Gastroesophageal sphincter (tissue), 4 donors: Measurements from ENCODE around the gene GALT. TPM values are rescaled to one million over a fixed set of nuclear protein-coding genes. Genes with fewer than 3 reads are reported as not detected.

Experiments used
- ATAC-seq: fragments of 150-250 bp; one replicate; pipeline ENCODE4 v1.9.1; 2016; ENCODE audit warnings: mild to moderate bottlenecking, moderate library complexity
- H3K27ac ChIP-seq, 4 donors: fragments of 200-600 bp; sonication (generic) in 3 of 4; 1 replicate in 3 of 4; 2 replicates in 1 of 4; pipeline ENCODE4 v1.5.1; 2016 to 2019
- H3K27me3 ChIP-seq: fragments of 200-600 bp; sonication (generic); one replicate; pipeline ENCODE4 v1.5.1; 2019
- H3K36me3 ChIP-seq, 2 donors: fragments of 200-600 bp; sonication (generic); one replicate each; pipeline ENCODE4 v1.5.1; 2019; ENCODE audit warnings: control low read depth in 1 of 2
- H3K4me1 ChIP-seq, 3 donors: fragments of 200-600 bp; sonication (generic); 1 replicate in 2 of 3; 2 replicates in 1 of 3; pipeline ENCODE4 v1.5.1; 2016 to 2019; ENCODE audit warnings: control low read depth in 2 of 3
- H3K4me3 ChIP-seq, 2 donors: fragments of 200-600 bp; sonication (generic); one replicate each; pipeline ENCODE4 v1.5.1; 2019; ENCODE audit warnings: mild to moderate bottlenecking in 1 of 2, moderate library complexity in 1 of 2
- H3K9me3 ChIP-seq, 3 donors: fragments of 200-600 bp; sonication (generic); one replicate each; pipeline ENCODE4 v1.5.1; 2017 to 2019; ENCODE audit warnings: control low read depth in 2 of 3
- CTCF ChIP-seq, 4 experiments: fragments of 200-600 bp in 2 of 4; fragments of 450-650 bp in 2 of 4; sonication (generic) in 1 of 4; IDR thresholded peaks; one replicate each; pipeline ENCODE4 v1.5.1; 2017 to 2019; ENCODE audit warnings: antibody characterized with exemption in 4 of 4, mild to moderate bottlenecking in 2 of 4, moderate library complexity in 2 of 4
- EP300 ChIP-seq: sonication (generic); formaldehyde crosslinking; IDR thresholded peaks from one replicate; pipeline ENCODE4 v1.6.1; 2017; ENCODE audit warnings: antibody characterized with exemption, mild to moderate bottlenecking
- POLR2A ChIP-seq, 2 donors: fragments of 450-650 bp; IDR thresholded peaks; one replicate each; pipeline ENCODE4 v1.6.1; 2017; ENCODE audit warnings: antibody characterized with exemption in 2 of 2, mild to moderate bottlenecking in 2 of 2, moderate library complexity in 1 of 2
- POLR2AphosphoS5 ChIP-seq: sonication (generic); formaldehyde crosslinking; IDR thresholded peaks from one replicate; pipeline ENCODE4 v1.6.1; 2017; ENCODE audit warnings: antibody characterized with exemption
- WGBS, 2 donors: methylation state at CpG; one replicate each; pipeline ENCODE4 v1.1.5; 2018; ENCODE audit warnings: low coverage in 1 of 2; 5-methylcytosine and 5-hydroxymethylcytosine counted together
- total RNA-seq, 4 donors: library from RNA; depleted of rRNA; stranded (reverse); fragments of >200 nt; gene quantifications; one replicate each; pipeline ENCODE4 v1.1.0, GENCODE V29; 2016

GALT gene
- total RNA-seq, 4 donors from 2014 or later, result 19.1 to 51.4 (median 25.7) TPM

- peak; percentile 68 for ATAC-seq
- Histone ChIP-seq H3K27ac (peak overlapping the region; percentile 19 to 95 (median 86)), H3K4me1 (peaks cover 0 to 53% (median 46%) of the 10 kb centered on the region in 3 donors), H3K9me3 (no peaks in the 10 kb centered on the region), H3K36me3 (peaks cover 0 to 30% of the 10 kb centered on the region in 2 donors), H3K27me3 (no peaks in the 10 kb centered on the region), H3K4me3 (peak overlapping the region in 1 of 2 donors; percentile 53)
- WGBS, 2 donors, result 0 to 6% methylated on average over 2 to 3 of the region's 11 CpGs
- TF ChIP-seq POLR2AphosphoS5 (peak; percentile 90), POLR2A (IDR thresholded peaks at IDR 0.05) (no peak)
These were observed 8.0 kb downstream of the GALT start for GRCh38 chr9:34654323-34655051.

DNA sequence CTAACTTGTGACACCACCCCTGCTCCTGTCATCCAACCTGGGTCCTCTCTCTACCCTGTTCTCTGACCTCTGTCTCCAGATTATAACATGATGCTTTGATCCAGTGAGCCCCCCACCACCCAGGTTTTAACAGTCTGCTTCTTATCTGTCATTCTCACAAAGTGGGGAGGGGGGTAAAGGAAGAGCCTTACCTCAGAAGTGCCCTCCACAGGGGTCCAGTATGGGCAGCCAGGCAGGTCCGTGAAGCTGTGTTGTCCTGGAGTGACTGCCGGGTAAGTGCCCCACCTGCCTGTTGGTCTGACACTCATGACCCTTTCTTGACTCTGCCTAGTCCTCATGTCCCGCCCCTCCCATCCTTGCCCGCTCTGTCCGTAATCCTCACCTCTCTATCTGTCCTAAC is 8.9 kb downstream of the GALT start:
- TF ChIP-seq POLR2A (IDR thresholded peaks at IDR 0.05) (no peak), POLR2AphosphoS5 (no peak), CTCF (IDR thresholded peaks at IDR 0.05) (no peak), EP300 (no peak)
- WGBS, 2 donors, result 87 to 88% methylated on average over 3 to 5 of the region's 5 CpGs
- Histone ChIP-seq H3K36me3 (peaks cover 0 to 32% of the 10 kb centered on the region in 2 donors), H3K27me3 (no peaks in the 10 kb centered on the region), H3K4me1 (peaks cover 0 to 53% (median 46%) of the 10 kb centered on the region in 3 donors), H3K27ac (peak overlapping the region; percentile 17 to 95 (median 86)), H3K4me3 (no peak overlapping the region), H3K9me3 (no peaks in the 10 kb centered on the region)
- ATAC-seq, result no peak

GRCh38 chr9:34656992-34657391 is 10.5 kb downstream of the GALT start:
- WGBS, 2 donors, result 100% methylated on average over 1 of the region's 5 CpGs; no CpG with 5 or more reads in 1 of the 2 donors
- Histone ChIP-seq H3K4me1 (peaks cover 0 to 39% (median 36%) of the 10 kb centered on the region in 3 donors), H3K4me3 (no peak overlapping the region), H3K36me3 (peaks cover 0 to 47% of the 10 kb centered on the region in 2 donors), H3K27me3 (no peaks in the 10 kb centered on the region), H3K27ac (no peak overlapping the region), H3K9me3 (no peaks in the 10 kb centered on the region)
- no peak for ATAC-seq
- no peak for TF ChIP-seq POLR2AphosphoS5
- no peak for TF ChIP-seq POLR2A (IDR thresholded peaks at IDR 0.05)
- TF ChIP-seq CTCF (IDR thresholded peaks at IDR 0.05), result no peak
- no peak for TF ChIP-seq EP300

DNA sequence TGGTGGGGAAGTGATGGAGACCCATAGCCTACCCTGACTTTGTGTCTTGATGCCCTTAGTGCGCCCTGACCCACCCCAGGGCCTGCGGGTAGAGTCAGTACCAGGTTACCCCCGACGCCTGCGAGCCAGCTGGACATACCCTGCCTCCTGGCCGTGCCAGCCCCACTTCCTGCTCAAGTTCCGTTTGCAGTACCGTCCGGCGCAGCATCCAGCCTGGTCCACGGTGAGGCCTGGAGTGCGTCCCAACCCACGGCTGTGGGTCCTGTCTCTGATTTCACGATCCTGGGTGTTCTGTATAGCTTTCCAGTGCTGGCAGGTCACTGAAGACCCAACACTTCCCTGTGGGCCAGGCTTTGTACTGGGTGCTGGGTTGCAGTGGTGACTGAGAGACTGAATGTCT is 12.0 kb downstream of the GALT start:
- H3K27ac ChIP-seq, result no peak overlapping the region
- peaks cover 0 to 25% (median 21%) of the 10 kb centered on the region in 3 donors for H3K4me1 ChIP-seq
- TF ChIP-seq POLR2AphosphoS5, result no peak
- TF ChIP-seq POLR2A (IDR thresholded peaks at IDR 0.05), result no peak
- TF ChIP-seq CTCF (IDR thresholded peaks at IDR 0.05), result no peak
- no peak for TF ChIP-seq EP300
- H3K36me3 ChIP-seq, result peaks cover 0 to 53% of the 10 kb centered on the region in 2 donors
- H3K4me3 ChIP-seq, result no peak overlapping the region
- no peaks in the 10 kb centered on the region for H3K27me3 ChIP-seq
- no peak for ATAC-seq
- H3K9me3 ChIP-seq, result no peaks in the 10 kb centered on the region
- 85 to 89% methylated on average over 6 to 8 of the region's 14 CpGs for WGBS, 2 donors

GRCh38 chr9:34659592-34660253 is 13.2 kb downstream of the GALT start:
- no peaks in the 10 kb centered on the region for H3K9me3 ChIP-seq
- peaks cover 0 to 53% of the 10 kb centered on the region in 2 donors for H3K36me3 ChIP-seq
- H3K4me1 ChIP-seq, result peaks cover 0 to 25% (median 12%) of the 10 kb centered on the region in 3 donors
- H3K27ac ChIP-seq, result no peak overlapping the region
- no peak for ATAC-seq
- H3K4me3 ChIP-seq, result no peak overlapping the region
- no peak for TF ChIP-seq CTCF (IDR thresholded peaks at IDR 0.05)
- no peak for TF ChIP-seq POLR2A (IDR thresholded peaks at IDR 0.05)
- TF ChIP-seq EP300, result no peak
- no peak for TF ChIP-seq POLR2AphosphoS5
- H3K27me3 ChIP-seq, result no peaks in the 10 kb centered on the region
- 80% methylated on average over 4 of the region's 8 CpGs; no CpG with 5 or more reads in 1 of the 2 donors for WGBS, 2 donors
